LoVo (cell line): ENCODE results near the gene METTL14.

Experiments
- DNase-seq: peaks from one replicate; pipeline ENCODE4 v3.0.0-alpha.2; 2016; ENCODE audit warnings: low spot score

Gene METTL14

DNA sequence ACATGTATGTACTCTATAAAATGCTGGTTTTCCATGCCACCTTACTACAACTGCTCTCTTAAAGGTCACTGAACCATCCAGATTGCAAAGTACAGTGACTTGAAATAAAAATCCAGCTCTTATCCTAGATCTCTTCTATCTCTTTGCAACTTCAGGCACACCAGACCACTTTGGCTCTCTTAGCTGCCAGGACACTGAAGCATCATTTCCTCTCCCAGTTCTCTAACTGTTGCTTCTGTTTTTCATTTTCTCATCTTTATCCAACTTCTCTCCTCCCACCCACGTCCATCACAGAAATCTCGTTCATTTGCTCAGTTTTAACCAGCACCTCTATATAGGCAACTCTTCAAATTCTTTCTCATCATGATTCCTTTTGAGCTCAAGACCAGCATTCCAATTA, 74.3 kb downstream of the METTL14 start:
- no peak for DNase-seq

DNA sequence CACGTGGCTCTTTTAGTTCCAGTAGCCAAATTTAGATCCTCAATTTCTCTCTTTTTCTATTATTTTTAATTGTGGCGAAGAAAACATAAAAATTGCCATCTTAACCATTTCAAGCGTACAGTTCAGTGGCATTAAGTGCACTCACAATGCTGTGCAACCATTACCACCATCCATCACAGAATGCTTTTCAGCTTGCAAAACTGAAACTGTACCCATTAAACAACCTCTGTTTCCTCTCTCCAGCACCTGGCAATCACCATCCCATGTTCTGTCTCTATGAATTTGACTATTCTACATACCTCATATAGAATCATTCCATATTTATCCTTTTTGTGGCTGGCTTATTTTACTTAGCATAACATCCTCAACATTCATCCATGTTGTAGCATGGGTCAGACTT, 74.9 kb downstream of the METTL14 start:
- no peak for DNase-seq

DNA sequence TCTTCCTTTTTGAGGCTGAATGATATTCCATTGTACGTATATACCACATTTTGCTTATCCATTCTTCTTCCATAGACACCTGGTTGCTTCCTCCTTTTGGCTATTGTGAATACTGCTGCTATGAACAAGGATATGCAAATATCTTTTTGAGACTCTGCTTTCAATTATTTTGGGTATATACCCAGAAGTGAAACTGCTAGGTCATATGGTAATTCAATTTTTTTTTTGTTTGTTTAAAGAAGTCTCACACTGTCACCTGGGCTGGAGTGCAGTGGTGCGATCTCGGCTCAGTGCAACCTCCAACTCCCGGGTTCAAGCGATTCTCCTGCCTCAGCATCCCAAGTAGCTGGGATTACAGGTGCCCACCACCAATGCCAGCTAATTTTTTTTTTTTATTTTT, 75.3 kb downstream of the METTL14 start:
- DNase-seq, result no peak

DNA sequence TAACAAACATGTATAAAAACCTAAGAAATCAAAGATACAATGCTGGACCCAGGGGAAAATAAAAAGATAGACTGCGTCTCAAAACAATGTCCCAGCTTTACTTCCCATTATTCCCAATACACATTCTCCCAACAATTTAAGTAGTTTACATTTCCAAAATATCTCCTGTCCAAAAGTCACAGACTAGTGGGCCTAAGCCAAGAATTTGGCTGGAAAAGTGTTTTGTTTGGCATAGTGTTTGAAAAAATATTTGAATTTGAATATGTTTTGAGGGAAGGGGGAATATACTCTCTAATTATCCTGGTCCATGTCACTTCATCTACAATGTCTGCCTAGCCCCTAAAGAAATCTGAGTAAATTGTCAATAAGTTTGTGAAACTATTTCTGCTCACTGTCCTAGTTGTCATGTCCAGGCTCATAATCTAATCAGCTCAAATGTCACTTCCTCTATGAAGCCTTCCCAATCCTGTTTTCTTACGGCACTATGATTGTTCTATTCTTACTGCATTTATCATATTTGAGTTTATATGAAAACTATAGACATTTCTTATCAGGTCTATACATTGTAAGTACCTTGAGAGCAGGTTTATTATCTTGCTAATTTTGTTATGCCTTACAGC, 76.3 kb downstream of the METTL14 start:
- DNase-seq, result no peak

DNA sequence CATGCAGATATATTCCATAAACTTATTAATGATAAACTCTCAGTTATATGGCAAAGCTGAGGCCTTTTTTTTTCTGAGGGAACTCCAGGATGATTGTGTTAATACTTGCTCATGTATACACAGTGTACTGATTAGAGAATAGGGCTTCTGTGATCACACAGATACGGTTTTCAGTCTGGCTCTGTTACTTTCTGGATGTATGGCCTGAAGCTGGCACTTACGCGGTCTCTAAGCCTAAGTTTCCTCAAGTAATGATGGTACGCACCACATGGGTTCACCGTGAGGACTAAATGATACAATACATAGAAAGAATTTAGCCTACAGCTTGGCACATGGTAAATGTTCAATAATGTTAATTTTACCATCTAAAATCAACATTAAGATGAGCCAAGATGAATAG, 77.0 kb downstream of the METTL14 start:
- no peak for DNase-seq

DNA sequence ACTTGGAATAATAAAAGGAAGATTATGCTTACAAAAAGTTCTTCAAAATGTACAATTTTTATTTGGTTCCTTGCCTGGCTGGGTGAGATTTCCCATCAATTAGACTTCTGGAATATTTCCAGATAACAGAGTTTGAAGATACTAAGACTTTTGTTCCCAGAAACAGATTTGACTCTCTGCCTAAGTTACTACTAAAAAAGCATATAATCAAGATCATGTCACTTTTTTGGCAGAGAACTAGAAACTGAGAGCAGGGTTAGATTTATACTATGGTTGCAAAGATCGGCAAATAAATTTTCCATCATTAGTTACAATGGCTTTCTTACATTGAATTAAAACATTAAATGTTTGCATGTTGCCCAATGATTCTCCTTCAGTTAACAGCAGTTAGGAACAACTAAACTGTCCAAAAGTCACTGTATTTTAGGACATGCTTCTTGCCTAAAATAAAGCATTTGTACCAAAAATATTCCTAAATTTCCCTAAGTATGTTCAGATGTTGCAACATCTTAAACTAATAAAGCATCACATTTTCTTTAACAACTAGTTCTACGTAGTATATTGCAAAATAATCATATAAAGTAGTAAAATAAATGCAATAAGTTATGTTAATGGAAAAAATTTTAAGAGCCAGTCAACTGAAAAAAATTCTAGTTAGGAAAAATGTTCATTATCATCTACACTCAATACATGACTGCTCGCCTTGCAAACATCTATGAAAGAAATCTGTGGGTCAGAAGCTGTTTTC, 77.7 kb downstream of the METTL14 start:
- DNase-seq, result no peak
